Stimulated activated naive CD4-positive, alpha-beta T cell (primary cell): ENCODE data around the gene SYNDIG1.

Experiments used
- DNase-seq, 6 experiments: peaks; one replicate each; lab custom pipeline; 2025; lab: John Stamatoyannopoulos, UW

The SYNDIG1 gene

GRCh38 chr20:24472426-24472825 is 3.0 kb downstream of the SYNDIG1 start:
- DNase-seq = no peak

GRCh38 chr20:24473435-24474223 is 4.2 kb downstream of the SYNDIG1 start:
- no peak for DNase-seq

GRCh38 chr20:24477831-24478547 is 8.6 kb downstream of the SYNDIG1 start:
- DNase-seq = no peak

- no peak for DNase-seq
Observed at GRCh38 chr20:24478584-24478983, 9.2 kb downstream of the SYNDIG1 start.

GRCh38 chr20:24479106-24479505 is 9.7 kb downstream of the SYNDIG1 start:
- no peak for DNase-seq

- DNase-seq = no peak
Observed at GRCh38 chr20:24479595-24479994, 10.2 kb downstream of the SYNDIG1 start.

- no peak for DNase-seq
Observed at GRCh38 chr20:24480509-24480908, 11.1 kb downstream of the SYNDIG1 start.

- no peak for DNase-seq
Observed at GRCh38 chr20:24481173-24481572, 11.7 kb downstream of the SYNDIG1 start.

GRCh38 chr20:24483435-24484080 is 14.1 kb downstream of the SYNDIG1 start:
- no peak for DNase-seq

GRCh38 chr20:24484081-24484450 is 14.6 kb downstream of the SYNDIG1 start:
- DNase-seq = no peak

- DNase-seq = no peak
Observed at GRCh38 chr20:24485981-24486380, 16.6 kb downstream of the SYNDIG1 start.

- no peak for DNase-seq
Observed at GRCh38 chr20:24487240-24487639, 17.8 kb downstream of the SYNDIG1 start.

GRCh38 chr20:24487648-24488047 is 18.2 kb downstream of the SYNDIG1 start:
- no peak for DNase-seq

GRCh38 chr20:24488064-24488799 is 18.8 kb downstream of the SYNDIG1 start:
- no peak for DNase-seq

GRCh38 chr20:24488800-24489175 is 19.4 kb downstream of the SYNDIG1 start:
- no peak for DNase-seq

GRCh38 chr20:24489193-24489592 is 19.8 kb downstream of the SYNDIG1 start:
- no peak for DNase-seq

- no peak for DNase-seq
Observed at GRCh38 chr20:24489631-24490260, 20.3 kb downstream of the SYNDIG1 start.

GRCh38 chr20:24490598-24490997 is 21.2 kb downstream of the SYNDIG1 start:
- no peak for DNase-seq

GRCh38 chr20:24491041-24491756 is 21.8 kb downstream of the SYNDIG1 start:
- DNase-seq = no peak

- no peak for DNase-seq
Observed at GRCh38 chr20:24492031-24492607, 22.7 kb downstream of the SYNDIG1 start.

GRCh38 chr20:24492698-24493097 is 23.3 kb downstream of the SYNDIG1 start:
- no peak for DNase-seq
